Left kidney (tissue), 8 donors: ENCODE measurements around the gene B3GALT4. TPM values are rescaled to one million over a fixed set of nuclear protein-coding genes. Genes with fewer than 3 reads are reported as not detected.
"Not testable (repeated sequence)": the region's sequence is repeated elsewhere in the genome, so short reads cannot be mapped to it uniquely, and the experiment has no call there.

ENCODE experiments used
- DNase-seq: peaks from one replicate; pipeline ENCODE4 v3.0.0-alpha.2; 2013
- long read RNA-seq, 8 donors: transcript quantifications; one replicate each; lab custom pipeline, GENCODE V29; 2026
- polyA plus RNA-seq: library from polyadenylated mRNA; unstranded; fragments of 120-200 nt; gene quantifications from one replicate; pipeline ENCODE4 v1.2.1, GENCODE V29; 2013; ENCODE audit not compliant: insufficient read length

The B3GALT4 gene, protein sequence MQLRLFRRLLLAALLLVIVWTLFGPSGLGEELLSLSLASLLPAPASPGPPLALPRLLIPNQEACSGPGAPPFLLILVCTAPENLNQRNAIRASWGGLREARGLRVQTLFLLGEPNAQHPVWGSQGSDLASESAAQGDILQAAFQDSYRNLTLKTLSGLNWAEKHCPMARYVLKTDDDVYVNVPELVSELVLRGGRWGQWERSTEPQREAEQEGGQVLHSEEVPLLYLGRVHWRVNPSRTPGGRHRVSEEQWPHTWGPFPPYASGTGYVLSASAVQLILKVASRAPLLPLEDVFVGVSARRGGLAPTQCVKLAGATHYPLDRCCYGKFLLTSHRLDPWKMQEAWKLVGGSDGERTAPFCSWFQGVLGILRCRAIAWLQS
- 4.0 TPM for polyA plus RNA-seq
- long read RNA-seq, donor 1, partial matches to known transcripts = 5 of 15 reads
- long read RNA-seq, donor 1, other reads (novel, unspliced or antisense) = 7 of 15 reads
- long read RNA-seq, donor 2, partial matches to known transcripts = 0 of 1 reads
- long read RNA-seq, donor 2, other reads (novel, unspliced or antisense) = 0 of 1 reads
- long read RNA-seq, donor 3, transcript B3GALT4-204 (1 exons, 1,694 nt) = major isoform, 5 of 5 reads
- long read RNA-seq, donor 3, partial matches to known transcripts = 0 of 5 reads
- long read RNA-seq, donor 3, other reads (novel, unspliced or antisense) = 0 of 5 reads
- long read RNA-seq, donor 4, partial matches to known transcripts = 0 of 1 reads
- long read RNA-seq, donor 4, other reads (novel, unspliced or antisense) = 0 of 1 reads
- long read RNA-seq, donor 5, transcript B3GALT4-204 (1 exons, 1,694 nt) = major isoform, 11 of 11 reads
- long read RNA-seq, donor 5, partial matches to known transcripts = 0 of 11 reads
- long read RNA-seq, donor 5, other reads (novel, unspliced or antisense) = 0 of 11 reads
- long read RNA-seq, donor 6, partial matches to known transcripts = 0 of 1 reads
- long read RNA-seq, donor 6, other reads (novel, unspliced or antisense) = 0 of 1 reads
- long read RNA-seq, donor 7, partial matches to known transcripts = 0 of 3 reads
- long read RNA-seq, donor 7, other reads (novel, unspliced or antisense) = 0 of 3 reads
- long read RNA-seq, donor 8, partial matches to known transcripts = 0 of 11 reads
- long read RNA-seq, donor 8, other reads (novel, unspliced or antisense) = 10 of 11 reads

DNA sequence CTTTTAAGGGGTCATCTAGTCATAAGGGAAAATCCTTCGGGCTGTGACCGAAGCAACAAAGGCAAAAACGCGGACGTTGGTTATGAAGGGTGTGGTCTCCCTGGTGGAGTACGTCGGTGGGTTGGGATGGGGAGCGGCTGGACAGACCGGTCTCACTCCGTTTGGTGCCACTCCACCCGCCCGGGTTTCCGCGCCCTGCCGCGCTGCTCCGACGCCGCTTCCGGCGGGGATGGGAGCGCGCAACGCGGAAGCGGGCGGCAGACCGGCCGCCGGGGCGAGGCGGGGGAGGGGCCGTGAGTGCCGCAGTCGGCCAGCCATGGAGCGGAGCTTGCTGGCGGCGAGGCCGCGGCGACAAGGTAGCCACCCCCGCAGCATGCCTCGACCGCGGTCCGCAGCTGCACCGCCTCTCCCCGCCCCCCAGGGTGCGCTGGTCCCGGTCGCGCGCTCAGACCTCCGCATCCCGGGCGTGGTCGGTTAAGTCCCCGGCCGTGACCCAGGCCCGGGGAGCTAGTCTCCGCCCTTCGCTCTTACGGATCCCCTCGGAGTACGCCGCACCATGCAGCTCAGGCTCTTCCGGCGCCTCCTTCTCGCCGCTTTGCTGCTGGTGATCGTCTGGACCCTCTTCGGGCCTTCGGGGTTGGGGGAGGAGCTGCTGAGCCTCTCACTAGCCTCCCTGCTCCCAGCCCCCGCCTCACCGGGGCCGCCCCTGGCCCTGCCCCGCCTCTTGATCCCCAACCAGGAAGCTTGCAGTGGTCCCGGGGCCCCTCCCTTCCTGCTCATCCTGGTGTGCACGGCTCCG lies at the start of gene B3GALT4:
B3GALT4 (plus strand) TSS at position 260 of the 799 bp plus-strand sequence; CDS start at position 557, 297 bp downstream.
- peak; percentile 68 for DNase-seq

DNA sequence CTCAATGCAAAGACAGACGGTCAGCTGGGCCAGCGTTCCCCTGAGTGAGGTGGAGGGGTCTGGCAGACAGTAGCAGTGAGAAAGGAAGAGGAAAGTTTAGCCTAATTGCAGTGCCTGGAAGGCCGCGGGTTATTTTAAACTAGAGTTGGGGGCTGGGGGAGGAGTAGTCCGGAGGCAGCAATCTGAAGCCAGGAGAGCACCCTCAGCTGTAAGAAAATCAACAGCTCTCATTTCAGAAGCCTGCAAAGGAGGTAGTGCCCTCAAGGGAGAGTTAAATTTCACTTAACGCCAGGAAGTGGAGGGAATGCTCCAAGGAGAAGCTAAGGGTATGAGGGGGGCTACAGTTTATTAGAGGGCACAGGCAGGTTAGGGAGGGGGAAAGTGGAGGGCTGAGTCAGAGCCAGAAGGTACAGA lies 41.7 kb upstream of the B3GALT4 start:
- DNase-seq = peak; percentile 61

DNA sequence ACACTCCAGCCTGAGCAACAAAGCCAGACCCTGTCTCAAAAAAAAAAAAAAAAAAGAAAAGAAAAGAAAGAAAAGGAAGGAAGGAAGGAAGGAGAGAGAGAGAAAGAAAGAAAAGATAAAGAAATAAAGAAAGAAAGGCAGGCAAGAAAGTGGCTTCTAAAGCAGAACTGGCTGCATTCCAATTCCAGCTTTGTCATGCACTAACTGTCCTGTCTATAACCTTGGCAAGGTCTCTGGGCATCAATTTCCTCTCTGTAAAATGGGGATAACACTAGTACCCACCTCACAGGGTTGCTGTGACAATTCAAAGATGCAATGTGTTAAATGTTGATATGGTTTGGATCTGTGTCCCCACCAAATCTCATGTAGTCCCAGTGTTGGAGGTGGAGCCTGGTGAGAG lies 40.6 kb upstream of the B3GALT4 start:
- DNase-seq = no peak

DNA sequence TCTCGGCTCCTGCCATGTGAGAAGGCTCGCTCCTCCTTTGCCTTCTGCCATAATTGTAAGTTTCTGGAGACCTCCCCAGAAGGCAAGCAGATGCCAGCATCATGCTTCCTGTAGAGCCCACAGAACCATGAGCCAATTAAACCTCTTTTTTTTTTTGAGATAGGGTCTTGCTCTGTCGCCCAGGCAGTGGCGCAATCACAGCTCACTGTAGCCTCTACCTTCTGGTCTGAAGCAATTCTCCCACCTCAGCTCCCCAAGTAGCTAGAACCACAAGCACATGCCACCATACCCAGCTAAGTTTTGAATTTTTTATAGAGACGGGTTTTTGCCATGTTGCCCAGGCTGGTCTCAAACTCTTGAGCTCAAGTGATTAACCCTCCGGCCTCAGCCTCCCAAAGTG lies 40.1 kb upstream of the B3GALT4 start:
- no peak for DNase-seq

DNA sequence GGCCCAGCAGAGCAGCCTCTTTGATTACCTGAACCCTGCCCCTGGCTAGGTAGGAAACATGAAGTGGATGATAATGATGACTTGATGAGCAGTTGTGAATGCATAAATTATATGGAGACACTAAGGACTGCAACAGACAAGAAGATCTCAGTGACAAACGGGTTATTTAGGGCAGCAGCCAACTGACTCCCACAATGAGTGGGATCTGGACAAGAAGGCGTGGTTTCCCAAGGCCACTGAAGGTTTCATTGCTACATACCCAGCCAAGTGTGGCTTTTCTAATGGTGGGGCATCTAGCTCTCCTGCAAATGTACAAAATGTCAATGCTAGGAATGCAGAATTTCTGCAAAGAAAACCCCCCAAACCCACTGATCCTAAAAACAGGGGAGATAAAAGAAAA lies 39.2 kb upstream of the B3GALT4 start:
- no peak for DNase-seq

DNA sequence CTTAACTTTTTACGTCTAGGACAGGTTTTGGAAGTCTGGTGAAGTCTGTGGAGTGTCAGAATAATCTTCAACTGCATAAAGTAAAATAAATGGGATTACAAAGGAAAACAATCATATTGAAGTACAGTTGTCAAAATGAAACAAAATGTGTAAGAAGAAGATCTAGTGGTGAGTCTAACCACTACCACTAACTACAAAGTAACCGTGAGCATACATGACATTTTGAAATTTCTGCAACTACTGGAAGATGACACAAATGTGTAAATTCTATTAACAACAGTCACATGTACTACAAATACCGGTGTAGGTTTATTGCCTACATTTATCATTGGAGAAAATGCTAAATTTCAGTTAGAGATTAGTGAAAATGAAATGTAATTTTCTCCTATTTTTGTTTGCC lies 35.0 kb upstream of the B3GALT4 start:
- DNase-seq = no peak

DNA sequence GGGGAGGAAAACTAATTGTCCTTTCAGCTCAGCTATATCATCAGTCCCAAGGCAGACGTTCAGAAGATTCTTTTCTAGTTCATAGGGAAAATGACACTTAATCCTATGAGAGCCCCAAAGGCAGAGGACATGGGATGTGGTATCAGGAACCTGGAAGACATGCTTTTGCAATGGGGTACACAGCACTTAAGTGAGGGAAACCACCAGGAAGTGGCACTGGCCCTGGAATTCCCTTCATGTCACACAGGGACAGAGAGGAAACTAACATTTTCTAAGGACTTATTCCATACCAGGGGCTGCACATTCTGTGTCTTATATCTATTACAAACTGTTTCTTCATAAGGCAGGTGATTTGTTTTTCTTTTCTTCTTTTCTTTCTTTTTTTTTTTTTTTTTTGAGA lies 33.4 kb upstream of the B3GALT4 start:
- DNase-seq = no peak

DNA sequence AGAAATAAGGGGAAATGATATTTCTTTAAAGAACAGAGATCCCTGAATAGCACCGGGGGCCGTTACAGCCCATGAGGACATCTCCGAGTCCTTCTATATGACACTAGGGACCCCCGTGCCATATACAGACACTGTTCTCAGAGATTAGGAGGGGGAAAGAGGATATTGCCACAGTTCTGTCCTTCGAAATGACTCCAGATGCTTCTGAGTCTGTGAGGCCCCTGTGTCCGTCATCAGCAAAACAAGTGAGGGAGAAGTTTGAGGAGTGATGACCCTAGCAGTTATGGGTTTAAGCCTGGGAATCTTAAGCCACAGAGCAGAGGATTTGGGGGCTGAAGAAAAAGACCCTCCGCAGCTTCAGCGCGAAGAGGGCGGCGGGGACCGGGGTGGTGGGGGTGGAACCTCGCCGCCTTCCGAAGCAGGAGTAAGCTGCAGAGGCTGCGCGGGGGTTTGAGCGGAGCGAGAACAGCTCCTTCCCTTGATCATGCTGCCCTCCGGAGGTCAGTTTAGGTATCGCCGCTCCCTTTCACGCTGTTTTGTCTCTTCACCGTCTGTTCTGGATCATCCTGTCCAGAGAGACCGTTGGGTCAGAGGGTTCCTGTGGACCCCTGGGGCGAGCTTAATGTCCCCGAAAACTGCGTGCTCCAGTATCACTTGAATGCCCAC lies 28.8 kb upstream of the B3GALT4 start:
- peak; percentile 92 for DNase-seq

DNA sequence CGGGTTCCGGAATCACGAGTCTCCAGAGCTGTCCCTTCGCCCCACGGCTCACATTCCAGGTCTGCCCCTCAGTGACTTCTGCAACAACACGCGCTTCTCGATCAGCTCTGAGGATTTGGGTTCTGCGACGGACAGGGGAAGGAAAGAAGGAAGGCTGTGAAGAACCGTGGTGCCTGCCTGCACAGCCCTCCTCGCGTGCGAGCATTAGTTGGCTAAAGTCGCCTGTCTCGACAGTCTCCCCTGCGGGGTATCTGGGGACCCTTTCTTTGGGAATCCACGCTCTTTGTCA lies 28.3 kb upstream of the B3GALT4 start:
- no peak for DNase-seq

DNA sequence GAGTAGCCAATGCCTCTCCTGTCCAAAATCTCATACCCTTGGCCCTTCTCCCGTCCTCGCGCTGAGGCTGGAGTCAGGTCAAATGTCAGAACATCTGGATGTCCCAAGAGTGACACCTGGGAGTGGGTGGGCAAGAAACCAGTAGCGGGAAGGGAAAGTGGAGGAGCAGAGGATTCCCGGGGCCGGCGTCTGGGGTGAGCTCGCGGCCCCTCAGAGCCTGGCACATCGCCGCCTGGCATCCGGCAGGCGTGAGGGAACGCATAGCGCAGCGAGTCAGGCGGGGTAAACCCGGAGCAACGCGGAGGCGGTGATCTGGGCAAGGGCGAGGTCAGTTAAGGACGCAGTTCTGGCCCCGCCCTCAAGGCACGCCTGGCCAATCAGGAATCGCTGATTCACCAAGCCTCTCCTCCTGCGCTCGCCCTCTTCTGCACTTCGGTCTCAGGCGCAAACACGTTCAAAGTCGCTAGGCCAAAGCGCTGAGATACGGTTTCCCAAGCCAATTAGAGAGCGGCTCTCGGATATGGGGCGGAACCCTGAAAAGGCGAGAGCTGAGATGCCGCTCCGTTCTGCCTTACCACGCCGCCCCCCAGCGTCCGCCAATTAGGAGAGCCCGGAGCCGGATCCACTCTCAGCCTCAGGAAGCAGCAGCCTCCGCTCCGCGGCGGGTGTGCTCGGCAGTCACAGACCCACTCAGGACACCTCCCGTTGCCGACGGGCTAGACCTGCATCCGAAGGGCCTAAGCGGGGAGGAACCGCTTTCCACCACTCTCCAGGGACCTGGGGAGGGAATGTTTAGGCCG lies 27.8 kb upstream of the B3GALT4 start:
- peak; percentile 97 for DNase-seq

DNA sequence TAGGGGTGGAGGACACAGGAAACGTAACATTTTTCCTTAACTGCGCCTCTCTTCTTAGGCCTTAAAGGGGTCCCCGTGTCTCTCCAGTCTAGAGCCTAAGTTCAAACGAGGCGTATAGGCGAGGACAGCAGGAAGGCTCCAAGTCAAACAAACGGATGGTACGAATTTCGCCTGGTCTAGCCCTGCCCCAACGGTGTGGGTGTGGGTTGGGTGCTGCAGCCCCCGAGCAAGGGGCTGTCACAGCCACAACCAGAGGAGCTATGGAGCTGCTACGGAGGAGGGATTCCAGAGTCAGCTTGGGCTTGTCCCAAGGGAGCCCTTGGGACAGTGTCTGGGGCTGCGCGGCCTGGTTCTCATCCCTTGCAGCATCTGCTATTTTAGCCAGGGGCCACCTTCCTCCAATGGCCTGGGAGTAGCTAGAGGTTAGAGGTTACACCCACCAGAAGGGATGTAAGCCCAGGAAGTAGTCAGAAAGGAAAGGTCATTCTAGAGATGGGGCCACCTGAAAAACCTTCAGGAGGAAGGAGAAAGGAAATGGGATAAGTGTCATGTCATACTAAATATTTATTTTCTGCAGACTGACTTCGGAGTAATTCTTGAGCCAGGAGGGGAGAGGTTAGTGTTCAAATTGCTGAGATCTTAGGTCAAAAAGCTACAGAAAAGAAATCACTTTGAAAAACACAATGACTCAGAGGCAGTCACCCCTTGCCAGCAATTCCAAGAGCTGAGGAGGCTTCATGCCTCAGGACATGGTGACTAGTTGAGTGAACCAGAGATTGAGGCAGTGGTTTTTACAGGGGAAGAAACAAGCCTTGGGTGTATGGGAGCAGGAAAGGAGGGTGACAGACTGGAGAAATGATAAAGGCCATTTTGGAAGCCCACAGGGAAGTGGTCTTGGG lies 26.9 kb upstream of the B3GALT4 start:
- no peak for DNase-seq

DNA sequence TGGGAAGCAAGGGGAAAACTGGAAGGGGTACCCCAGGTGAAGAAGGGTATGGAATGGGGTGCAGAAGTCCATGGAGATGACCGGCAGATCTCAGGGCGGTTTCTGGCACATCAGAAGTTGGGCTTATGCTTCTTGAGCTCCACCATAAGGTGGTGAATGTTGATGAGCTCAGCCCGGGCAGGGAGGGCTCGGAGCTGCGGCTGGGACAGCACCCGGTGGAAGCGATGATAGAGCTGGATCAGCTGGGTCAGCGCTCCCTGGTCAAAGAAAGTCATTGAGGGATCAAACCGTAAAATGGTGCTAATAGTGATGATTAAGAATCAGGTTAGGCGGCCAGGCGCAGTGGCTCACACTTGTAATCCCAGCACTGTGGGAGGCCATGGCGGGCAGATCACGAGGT lies 26.2 kb upstream of the B3GALT4 start:
- DNase-seq = no peak

DNA sequence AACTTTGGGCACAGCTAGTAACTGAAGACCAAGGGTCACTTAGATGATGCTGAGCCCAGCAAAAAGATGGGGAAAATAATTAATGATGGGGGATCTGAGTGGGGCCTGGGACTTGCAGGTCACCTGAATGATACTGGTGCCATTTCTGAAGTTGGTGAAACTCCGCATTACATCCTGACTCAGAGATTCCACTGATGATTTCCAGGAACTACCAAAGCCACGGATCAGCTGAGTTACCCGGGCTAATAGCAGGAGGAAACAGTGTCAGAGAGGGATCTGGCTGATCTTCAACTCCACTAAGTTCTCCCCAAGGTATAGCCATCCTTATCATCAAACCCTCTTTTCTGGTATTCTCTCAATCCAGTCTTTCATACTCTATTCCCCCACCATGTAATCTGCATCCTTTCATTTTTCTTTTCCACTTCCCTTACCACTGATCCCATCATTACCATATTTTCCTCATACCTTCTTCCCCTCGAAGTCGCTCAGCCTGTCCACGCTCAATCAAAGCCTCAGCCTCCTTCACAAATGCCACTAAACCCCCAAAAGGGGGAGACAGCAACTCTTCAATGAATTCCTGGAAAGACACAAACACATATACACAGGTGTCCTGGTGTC lies 25.4 kb upstream of the B3GALT4 start:
- DNase-seq = no peak

DNA sequence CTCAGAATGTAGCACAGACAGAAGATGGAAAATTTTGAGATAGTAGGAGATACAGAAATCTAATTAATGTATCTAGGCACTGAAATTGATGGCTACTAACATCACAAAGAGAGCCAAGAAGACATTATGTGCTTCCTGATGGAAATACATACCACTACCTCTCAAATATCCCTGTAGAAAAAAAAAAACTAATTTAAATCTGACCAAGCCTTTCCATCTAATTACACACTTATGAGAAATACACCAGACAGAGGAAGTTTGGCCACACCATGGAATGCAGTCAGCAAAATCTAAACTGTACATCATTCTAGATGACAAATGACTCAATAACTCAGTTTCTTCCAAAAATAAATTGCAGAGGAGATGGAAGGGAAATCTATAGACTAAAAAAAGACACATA lies 24.2 kb upstream of the B3GALT4 start:
- no peak for DNase-seq

DNA sequence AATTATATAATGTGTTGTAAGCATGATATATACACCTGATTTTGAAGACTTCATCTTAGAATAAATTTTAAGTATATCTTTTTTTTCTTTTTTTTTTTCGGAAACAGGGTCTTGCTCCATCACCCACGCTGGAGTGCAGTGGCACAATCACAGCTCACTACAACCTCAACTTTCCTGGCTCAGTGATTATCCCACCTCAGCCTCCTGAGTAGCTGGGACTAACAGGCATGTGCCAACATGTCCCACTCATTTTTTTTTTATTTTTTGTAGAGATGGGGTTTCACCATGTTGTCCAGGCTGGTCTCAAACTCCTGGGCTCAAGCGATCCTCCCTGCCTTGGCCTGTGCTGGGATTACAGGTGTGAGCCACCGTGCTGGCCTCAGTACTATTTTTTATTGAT lies 22.3 kb upstream of the B3GALT4 start:
- DNase-seq = no peak

DNA sequence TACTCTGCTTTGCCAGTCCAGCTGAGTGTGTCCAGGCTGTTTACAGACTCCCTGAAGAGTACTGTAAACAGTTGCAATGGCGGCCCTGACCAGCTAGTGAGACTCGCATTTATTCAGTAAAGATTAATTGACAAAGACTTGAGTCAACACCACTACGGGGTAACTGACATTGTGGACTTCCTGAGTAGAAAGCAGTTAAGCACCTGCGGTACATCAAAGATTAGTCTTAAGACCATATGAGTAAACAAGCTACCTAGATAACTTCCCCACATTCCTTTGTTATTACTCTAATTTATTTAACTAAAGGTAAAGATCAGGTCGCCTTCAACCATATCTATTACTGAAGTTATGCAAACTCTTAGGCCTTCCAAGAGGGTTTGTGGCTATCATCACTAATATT lies 17.9 kb upstream of the B3GALT4 start:
- no peak for DNase-seq

DNA sequence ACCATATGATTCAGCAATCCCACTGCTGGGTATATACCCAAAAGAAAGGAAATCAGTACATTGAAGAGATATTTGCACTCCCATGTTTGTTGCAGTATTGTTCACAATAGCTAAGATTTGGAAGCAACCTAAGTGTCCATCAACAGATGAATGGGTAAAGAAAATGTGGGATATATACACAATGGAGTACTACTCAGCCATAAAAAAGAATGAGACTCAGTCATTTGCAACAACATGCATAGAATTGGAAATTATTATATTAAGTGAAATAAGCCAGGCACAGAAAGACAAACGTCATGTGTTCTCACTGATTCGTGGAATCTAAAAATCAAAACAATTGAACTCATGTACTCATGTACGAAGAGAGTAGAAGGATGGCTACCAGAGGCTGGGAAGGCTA lies 14.4 kb upstream of the B3GALT4 start:
- DNase-seq = not testable (repeated sequence)

DNA sequence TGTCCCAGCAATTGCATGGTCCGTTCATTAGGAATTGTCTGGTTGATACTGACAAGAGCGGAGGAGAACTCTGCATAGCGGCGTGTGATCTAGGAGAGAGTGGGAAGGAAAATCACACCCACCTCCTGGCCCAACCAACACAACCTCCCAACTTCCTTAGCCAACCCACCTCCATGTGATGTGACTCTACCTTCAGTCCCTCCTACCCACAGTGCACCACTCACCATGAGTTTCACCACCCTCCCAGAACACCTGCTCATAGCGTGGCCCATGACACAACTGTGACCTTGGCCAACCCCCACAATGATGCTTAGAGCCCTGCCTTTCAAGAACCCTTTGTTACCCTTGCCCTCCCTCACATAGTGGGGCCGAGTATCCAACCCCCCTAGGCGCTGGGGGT lies 12.9 kb upstream of the B3GALT4 start:
- DNase-seq = no peak

DNA sequence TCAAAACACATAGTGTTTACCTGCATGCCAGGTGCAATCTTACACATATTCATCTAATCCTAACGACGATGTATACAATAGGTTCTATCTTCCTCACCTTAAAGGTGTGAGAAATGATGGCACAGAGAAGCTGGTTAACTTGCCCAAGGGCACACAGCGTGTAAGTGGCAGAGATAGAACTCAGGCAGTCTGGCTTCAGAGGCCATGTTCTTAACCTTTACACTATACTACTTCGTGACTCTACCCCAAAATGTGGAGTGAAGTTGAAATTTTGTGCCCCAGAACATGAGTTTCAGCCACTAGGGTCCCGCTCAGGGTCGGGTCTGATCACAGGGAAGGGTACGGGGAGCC lies 5.8 kb upstream of the B3GALT4 start:
- no peak for DNase-seq
